ENCODE data around the gene C9orf43. TPM values are rescaled to one million over a fixed set of nuclear protein-coding genes. Genes with fewer than 3 reads are reported as not detected.

C9orf43 gene
- total RNA-seq, 2 donors from 2014 or later: 0.11 to 0.21 TPM

Other genes starting within 250 kb of the C9orf43 start
- 10 to 100 TPM; 23.5 to 25.0 TPM for gene FKBP15, start 189.5 kb upstream of the C9orf43 start, total RNA-seq
- gene SLC31A1, start 189.2 kb upstream of the C9orf43 start, total RNA-seq: 10 to 100 TPM; 34.5 to 55.8 TPM
- gene CDC26, start 135.2 kb upstream of the C9orf43 start, total RNA-seq: 10 to 100 TPM; 23.6 to 25.6 TPM
- gene PRPF4, start 135.1 kb upstream of the C9orf43 start, total RNA-seq: 10 to 100 TPM; 12.0 to 13.6 TPM
- gene RNF183, start 107.4 kb upstream of the C9orf43 start, total RNA-seq: 1 to 10 TPM in 1 of 2 donors, under 1 TPM in 1; 0.85 to 1.3 TPM
- gene WDR31, start 70.5 kb upstream of the C9orf43 start, total RNA-seq: 1 to 10 TPM; 3.0 to 3.6 TPM
- 10 to 100 TPM; 32.6 to 39.9 TPM for gene BSPRY, start 61.2 kb upstream of the C9orf43 start, total RNA-seq
- 100 to 1,000 TPM; 143 to 156 TPM for gene HDHD3, start 33.8 kb upstream of the C9orf43 start, total RNA-seq
- 10 to 100 TPM; 58.8 to 64.1 TPM for gene ALAD, start 9.5 kb upstream of the C9orf43 start, total RNA-seq
- 10 to 100 TPM; 19.5 to 23.3 TPM for gene POLE3, start 72 bp upstream of the C9orf43 start, total RNA-seq
- 10 to 100 TPM; 59.6 to 74.8 TPM for gene RGS3, start 53.0 kb downstream of the C9orf43 start, total RNA-seq

Measured in left colon (tissue), 2 donors.